Activated CD8-positive, alpha-beta memory T cell treated with anti-CD3 and anti-CD28 coated beads, Interleukin-2, amount 50 U/mL, for 4 hours (primary cell): ENCODE data around the gene WBP2NL.
"Not testable (repeated sequence)": the region's sequence is repeated elsewhere in the genome, so short reads cannot be mapped to it uniquely, and the experiment has no call there.

Source experiments
- DNase-seq: peaks from one replicate; pipeline ENCODE4 v3.0.0-alpha.2; 2020

The WBP2NL gene

GRCh38 chr22:42035256-42035655 is 36.7 kb downstream of the WBP2NL start:
- DNase-seq: no peak

- DNase-seq: no peak
Observed at GRCh38 chr22:42039271-42039670, 40.7 kb downstream of the WBP2NL start.

GRCh38 chr22:42041784-42042183 is 43.2 kb downstream of the WBP2NL start:
- no peak for DNase-seq

GRCh38 chr22:42050641-42051180 is 52.1 kb downstream of the WBP2NL start:
- no peak for DNase-seq

- no peak for DNase-seq
Observed at GRCh38 chr22:42052765-42053164, 54.2 kb downstream of the WBP2NL start.

GRCh38 chr22:42056757-42057511 is 58.3 kb downstream of the WBP2NL start:
- DNase-seq: no peak

GRCh38 chr22:42060489-42060888 is 61.9 kb downstream of the WBP2NL start:
- no peak for DNase-seq

GRCh38 chr22:42061041-42061440 is 62.5 kb downstream of the WBP2NL start:
- no peak for DNase-seq

GRCh38 chr22:42062506-42063170 is 64.0 kb downstream of the WBP2NL start:
- DNase-seq: no peak

- no peak for DNase-seq
Observed at GRCh38 chr22:42064629-42065028, 66.0 kb downstream of the WBP2NL start.

- no peak for DNase-seq
Observed at GRCh38 chr22:42065438-42066125, 67.0 kb downstream of the WBP2NL start.

GRCh38 chr22:42066126-42066761 is 67.7 kb downstream of the WBP2NL start:
- DNase-seq: no peak

- no peak for DNase-seq
Observed at GRCh38 chr22:42066937-42067336, 68.3 kb downstream of the WBP2NL start.

- no peak for DNase-seq
Observed at GRCh38 chr22:42067671-42068251, 69.2 kb downstream of the WBP2NL start.

GRCh38 chr22:42068291-42068690 is 69.7 kb downstream of the WBP2NL start:
- DNase-seq: no peak

- DNase-seq: no peak
Observed at GRCh38 chr22:42069801-42070516, 71.4 kb downstream of the WBP2NL start.

- peak; percentile 82 for DNase-seq
Observed at GRCh38 chr22:42070517-42071422, 72.2 kb downstream of the WBP2NL start, which contains the start of gene NAGA. Gene NAGA, minus strand, starts transcription at chr22:42070812. Its CDS starts 515 bp downstream, at chr22:42070297.

- not testable (repeated sequence) for DNase-seq
Observed at GRCh38 chr22:42071508-42071907, 72.9 kb downstream of the WBP2NL start.

- no peak for DNase-seq
Observed at GRCh38 chr22:42072606-42073330, 74.2 kb downstream of the WBP2NL start.

GRCh38 chr22:42073621-42074041 is 75.0 kb downstream of the WBP2NL start:
- DNase-seq: no peak
